NCI-H128 (cell line): ENCODE results near the gene PTCSC3.

ENCODE experiments used
- DNase-seq: peaks from one replicate; lab custom pipeline; 2025; ENCODE audit not compliant: unreplicated experiment; lab: John Stamatoyannopoulos, UW

PTCSC3 gene

DNA sequence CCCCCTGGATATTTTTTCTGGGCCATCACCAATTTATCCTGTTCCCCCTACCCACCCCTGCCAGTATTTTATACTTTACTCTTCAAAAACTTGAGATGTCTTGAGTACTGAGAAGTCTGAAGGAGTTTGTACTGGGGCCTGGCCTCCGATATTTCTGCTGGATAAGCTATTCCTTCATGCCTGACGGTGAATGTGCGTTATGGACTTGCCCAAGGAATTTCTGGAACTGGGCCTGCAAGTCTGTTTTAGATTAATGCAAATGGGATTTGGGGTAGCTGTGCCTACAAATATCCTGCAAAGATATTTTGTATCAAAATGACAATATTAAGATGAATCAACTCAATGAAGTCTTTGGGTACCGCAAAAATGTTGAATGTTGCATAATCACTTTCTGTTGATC, at the start of gene PTCSC3:
TSS of gene PTCSC3 (minus strand) at position 199 of the 400 bp plus-strand sequence.
- no peak for DNase-seq

DNA sequence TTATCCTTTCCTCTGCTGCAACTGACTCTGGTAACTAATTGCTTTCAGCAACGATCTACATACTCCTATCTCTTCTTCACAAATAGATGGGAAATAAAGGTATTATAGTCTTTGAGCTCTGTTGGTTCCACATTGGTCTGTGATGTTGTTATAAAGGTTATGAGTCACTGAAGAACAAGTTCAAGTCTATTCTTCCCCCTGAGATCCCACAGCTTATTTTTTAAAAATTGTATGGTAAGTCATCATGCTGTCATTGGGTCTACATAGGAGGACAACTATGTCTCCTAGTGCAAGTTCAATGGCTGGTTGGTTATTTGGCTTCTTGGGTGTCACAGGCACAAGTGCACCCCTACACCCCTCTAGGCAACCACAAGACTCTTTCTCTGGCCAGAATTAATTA, 49.6 kb upstream of the PTCSC3 start:
- no peak for DNase-seq

DNA sequence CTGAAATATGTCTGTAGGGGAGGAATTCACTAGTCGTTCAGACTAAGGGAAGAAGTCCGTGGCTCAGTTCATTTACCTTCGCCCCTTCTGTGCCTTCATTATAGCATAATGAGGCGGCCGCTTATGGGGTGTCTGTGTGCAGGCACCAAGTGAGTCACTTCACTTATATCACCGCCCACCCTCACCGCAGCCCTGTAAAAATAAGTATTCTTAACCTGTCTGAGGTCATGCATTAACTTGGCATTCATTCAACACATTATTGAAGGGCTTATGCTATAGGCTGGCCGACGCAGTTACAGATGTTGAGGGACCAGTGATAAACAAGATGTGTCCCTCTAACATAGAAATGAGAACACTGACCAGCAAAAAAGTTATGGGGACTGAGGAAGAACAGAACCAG, 47.7 kb upstream of the PTCSC3 start:
- DNase-seq, result no peak

DNA sequence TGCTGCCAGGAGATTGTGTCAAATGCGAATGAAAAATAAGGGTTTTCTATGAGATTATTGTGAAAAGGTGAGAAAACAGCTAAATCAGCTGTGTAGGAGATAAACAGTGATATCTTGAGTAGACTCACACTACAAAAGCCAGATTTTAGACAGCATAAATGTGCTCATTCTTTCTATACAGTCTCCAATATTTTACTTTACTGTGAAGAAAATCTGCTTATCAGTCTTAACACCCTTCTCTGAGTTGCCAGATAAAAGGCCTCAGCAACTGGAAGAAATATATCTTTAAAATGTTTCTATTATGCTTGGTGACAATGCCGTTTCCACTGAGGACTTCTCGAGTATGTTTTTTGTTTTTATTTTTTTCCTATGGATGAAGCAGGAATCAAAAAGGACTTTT, 47.0 kb upstream of the PTCSC3 start:
- DNase-seq, result no peak

DNA sequence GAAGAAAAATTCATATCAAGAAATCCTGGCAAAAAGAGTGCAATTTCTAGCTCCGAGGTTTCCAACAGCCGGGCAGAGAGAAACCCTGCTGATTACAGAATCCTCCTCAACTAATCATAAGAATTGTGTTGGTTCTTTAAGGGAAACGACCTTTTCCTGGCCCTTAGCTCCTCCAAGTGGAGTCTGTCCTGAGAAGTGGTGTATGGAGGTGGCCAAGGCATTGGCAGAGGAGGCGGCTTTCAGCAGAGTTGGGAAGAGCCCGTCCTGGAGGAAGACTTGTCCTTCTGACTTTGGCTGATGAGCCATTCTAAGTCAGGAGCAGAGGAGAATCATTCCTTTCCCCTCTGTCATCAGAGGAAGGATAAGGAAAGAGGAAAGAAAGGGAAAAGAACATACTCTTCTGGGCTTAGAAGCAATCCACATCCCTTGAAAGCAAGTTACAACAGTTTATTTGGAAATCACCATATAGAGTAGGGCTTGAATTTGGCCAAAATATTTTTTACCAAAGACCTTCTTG, 46.5 kb upstream of the PTCSC3 start:
- no peak for DNase-seq

DNA sequence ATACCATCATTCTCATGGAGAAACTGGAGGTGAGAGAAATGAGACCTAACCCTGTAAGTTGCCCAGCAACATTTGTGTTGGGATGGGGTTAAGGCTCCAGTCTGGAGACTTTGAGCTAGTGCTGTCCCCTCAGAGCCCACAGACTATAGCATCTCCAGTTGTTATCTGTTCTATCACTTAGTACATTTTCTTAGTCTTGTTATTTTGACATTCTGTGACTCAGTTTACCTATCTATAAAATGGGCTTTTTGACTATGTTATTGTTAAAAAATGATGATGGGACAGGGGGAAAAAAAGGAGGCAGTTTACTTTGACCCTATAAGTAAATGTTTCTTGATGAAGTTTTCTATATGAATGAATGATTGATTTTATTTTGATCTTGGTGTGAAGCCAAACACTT, 45.8 kb upstream of the PTCSC3 start:
- no peak for DNase-seq

DNA sequence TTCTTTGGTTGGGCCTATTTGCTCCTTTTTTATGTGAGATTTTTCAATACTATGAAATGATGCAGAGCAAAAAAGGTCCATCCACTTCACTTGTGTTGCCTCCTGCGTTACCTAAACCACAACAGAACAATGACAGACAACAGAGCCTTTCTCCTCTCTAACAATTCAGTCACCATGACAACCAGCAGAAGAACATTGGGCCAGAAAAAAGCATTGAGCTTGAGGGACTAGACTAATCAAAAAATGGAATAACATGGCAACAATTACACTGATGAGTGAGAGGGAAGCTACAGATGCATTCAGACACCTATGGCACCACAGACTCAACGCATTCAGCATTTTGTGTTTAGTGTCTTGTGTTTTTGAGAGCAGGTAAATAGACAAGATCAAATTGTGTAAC, 44.6 kb upstream of the PTCSC3 start:
- no peak for DNase-seq

DNA sequence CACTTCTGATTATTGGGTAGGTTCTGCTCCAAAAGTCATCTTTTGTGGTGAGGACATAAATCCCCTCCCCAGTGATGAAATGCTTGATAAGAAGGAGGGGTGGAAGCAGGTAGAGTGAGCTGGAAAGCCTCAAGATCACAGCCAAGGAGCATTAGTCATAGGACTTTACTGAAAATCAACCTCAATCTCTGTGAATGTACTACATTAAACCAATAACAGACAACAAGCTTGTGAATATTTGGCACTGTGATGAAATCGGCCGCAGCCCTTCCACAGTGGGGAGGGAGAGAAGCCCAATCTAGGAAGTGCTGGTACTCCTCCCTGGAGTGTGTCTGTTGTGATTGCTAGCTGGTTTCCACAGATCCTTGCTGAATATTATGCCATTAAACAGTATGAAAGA, 41.2 kb upstream of the PTCSC3 start:
- no peak for DNase-seq

DNA sequence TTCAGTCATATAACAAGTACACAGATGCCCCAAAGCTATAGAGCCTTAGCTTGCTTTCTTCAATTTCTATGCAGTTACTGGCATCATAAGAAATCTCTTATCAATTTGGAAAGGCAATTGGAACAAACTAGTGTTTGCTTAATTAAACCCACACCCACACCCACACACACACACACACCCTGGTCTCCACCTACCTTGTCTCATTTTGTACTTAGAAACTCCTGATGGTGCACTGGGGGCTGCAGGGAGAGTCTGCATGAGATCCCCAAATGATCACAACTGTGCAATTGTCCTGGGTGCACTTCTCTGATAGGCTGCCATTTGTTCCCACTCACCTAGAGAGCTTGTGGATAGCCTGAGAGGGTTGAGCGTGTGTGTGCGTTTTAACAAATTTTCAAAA, 40.5 kb upstream of the PTCSC3 start:
- no peak for DNase-seq

DNA sequence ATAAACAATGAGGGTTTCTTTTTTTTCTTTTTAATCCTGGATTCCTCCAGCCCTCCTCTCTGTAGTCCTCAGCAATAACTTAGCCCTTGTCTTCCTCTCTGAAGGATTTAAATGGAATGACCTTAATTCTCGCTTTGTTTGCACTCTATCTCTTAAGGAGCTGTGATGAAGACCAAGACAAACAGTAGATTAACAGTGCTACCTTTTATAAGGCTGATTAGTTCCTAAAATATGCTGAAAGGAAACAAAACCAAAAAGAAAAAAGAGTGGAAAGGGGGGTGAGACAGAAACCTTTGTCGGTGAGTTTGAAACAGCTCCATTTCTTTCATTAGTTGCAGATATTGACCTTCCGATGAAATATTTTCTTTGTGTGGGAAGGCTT, 38.7 kb upstream of the PTCSC3 start:
- no peak for DNase-seq

DNA sequence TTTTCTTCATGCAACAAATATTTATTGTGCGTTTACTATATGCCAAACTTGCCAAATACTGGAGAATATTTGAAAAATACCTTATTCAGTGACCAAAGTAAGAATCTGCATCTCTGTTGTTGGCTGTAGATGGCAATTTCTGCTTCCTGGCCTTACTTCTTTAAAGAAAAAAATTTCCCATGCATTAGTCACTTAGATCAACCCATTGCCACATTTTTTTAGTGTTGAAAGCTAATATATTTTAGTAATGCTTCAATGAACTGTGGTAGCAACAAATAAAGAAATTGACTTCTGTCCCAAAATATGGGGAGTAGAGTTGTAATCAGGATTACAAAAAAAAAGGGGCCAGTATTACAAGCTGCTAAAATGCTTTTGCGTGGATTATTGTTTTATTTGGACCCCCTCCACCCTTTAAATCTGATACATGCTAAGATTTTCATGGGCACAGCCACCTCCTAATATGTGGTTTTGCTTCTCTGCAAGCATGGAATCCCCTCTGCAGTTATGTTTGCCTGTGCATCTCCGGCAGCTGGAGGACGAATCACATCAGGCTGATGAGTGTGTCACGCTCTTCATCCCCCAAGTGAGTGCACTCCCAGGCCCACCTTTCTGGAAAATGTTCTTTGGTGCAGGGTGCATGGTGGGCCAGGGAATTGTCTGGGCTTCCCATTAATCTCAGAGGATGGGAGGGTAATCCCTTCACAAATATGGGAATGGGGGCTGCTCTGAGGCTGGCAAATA, 38.1 kb upstream of the PTCSC3 start:
- DNase-seq, result no peak

DNA sequence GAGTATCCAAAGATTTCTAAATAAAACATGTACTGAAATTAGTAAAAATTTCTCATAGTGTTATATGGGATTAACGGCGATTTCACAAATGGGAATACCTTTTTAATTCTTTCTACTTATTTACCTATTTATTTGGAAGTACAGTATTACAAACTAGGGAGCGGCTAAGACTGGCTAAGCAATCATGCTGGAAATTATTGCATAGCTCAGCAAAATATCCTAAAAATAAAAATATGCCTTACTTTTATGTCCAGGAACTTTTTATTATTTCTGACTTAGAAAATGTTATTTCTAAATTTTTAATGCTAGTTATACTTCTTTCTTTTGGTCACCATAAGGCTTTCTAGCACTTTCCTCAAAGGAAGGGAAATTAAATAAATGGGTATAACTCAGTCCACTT, 36.5 kb upstream of the PTCSC3 start:
- no peak for DNase-seq

DNA sequence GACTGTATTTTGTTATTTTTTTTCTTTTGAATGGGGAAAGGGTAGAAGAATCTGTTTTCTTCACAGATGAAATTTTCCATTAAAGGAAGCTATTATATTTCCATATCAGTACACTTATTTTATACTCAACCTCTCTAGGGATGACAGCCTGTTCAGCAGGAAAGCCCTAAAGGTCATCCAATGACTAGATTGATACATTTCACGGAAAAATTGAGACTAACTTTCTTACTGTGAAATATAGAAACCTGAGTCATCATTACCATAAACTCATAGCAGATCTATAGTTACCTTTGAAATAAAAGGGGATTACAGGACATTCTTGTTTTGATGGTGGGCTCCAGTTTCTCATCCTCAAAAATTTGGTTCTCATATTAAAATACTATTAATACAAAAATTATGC, 36.1 kb upstream of the PTCSC3 start:
- no peak for DNase-seq

DNA sequence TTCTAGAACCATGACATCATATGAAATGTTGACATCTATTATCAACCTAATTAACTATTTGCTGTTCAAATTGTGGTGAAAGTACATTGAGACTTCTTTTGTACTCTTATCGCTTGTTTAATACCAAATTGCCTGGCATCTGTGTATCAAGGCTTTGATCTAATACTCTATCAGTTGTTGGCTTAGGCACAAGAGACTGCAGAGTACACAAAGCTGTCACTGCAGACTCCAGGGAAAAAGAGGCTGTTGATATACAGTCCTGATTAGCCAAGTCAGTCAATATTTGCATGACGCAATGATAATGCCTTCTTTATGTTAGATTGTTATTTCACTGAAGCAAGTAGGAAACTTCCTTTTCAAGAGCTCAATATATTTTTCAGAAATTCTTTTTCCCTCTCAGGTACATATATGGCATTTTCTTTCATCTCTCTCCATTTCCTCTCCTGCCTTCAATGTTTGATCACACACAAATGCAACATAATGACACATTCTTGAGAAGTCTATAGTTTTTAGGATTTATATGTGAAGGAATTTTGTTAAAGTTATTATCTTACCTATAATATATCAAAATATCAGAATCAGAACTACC, 32.3 kb upstream of the PTCSC3 start:
- no peak for DNase-seq

DNA sequence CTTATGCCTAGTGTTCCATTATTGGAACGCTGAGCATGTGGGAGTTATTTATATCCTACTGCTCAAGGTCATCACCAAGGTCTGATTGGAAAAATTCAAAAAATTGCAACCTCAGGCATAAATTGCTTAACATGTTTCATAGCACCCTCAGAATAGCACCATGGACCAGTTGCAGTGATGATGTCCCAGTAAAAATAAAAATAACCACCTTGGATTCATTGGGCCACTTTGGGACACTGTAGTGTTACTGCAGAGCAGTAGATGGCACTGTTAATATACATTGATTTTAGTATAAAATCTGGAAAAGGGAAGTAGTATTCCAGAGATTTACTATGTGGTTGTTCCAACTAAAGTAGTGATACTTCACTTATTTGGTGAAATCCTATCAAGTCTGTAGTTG, 31.0 kb upstream of the PTCSC3 start:
- no peak for DNase-seq

DNA sequence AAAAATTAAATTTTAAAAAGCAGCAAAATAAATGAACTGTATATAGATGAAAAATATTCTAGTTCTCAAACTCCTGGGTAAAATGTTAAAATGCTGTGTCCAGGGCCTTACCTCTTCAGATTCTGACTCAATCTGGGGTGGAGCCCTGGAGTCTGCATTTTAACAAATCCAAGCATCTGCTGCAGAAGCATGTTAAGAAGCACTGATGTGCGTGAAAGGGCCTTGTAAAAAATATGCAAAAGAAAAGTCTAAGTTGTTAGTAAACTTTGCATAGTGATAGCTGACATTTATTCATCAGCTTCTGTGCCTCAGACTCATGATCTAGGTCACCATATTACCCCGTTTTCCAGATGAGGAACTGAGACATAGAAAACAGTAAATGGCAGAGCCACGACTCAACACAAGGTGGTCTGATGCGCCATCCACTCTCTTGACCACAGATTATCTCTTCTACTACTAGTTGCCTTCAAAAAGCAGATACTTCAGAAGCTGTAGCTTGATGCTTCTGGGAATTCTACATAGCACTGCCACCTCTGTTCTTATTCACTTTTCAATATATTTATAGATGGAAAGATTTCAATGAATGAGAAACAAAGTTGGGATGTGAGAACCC, 28.0 kb upstream of the PTCSC3 start:
- DNase-seq, result no peak

DNA sequence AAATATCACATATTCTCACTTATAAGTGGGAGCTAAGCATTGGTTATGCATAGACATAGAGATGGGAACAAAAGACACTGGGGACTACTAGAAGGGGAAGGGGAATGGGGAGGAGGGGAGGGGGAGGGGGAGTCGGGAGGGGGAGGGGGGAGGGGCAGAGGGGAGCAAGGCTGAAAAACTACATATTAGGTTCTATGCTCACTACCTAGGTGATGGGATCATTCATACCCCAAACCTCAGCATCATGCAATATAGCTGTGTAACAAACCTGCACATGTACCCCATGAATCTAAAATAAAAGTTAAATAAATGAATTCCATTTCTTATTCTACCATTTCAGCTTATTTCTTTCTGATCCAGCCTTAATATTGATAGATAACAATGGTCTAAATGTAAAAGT, 21.9 kb upstream of the PTCSC3 start:
- no peak for DNase-seq

DNA sequence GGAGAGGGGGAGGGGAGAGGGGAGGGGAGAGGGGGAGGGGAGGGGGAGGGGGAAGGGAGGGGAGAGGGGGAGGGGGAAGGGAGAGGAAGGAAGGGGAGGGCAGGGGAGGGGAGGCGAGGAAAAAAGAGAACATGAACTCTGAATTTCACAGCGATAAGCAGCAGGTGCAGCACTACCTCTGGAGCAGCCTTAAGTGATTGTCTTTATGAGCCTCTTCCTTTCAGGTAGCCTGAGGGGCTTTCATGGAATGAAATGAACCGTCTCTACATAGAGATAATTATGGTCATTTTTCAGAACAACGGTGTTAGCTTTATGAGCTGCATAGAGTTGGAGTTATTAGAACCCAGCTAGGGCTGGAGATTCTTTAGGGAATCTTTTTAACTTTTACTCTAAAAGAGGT, 18.1 kb upstream of the PTCSC3 start:
- no peak for DNase-seq

DNA sequence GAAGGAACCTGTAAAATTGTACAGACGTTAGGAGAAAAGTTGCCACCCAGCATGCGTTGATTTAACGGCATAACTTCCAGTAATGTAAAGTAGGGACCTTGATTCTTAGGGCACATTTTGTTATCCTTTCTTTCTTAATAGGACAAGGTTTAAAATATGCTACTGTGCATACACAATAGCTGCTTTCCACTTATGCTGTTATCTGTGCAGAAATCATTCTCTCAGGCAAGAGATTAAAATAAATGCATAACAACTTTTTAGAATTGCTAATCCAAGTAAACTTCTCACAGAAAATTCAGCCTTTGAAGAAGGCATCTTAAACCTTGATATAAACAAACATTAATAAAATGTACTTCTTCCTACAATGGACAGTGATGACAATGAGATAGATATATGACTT, 16.0 kb upstream of the PTCSC3 start:
- DNase-seq, result no peak

DNA sequence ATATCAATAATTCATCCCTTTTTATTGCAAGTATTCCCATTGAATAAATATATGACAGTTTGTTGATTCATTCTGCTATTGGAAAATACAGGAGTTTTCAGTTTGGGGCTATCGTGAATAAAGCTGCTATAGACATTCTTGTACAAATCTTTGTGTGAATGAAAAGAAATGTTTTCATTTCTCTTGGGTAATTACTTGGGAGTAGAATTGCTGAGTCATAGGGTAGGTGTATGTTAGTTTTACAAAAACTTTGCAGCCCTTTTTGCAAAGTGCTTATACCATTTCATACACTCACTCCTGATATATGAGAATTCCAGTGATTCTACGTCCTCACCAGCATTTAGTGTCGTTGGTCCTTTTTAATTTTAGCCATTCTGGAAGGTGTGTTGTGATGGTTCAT, 6.9 kb upstream of the PTCSC3 start:
- DNase-seq, result no peak

DNA sequence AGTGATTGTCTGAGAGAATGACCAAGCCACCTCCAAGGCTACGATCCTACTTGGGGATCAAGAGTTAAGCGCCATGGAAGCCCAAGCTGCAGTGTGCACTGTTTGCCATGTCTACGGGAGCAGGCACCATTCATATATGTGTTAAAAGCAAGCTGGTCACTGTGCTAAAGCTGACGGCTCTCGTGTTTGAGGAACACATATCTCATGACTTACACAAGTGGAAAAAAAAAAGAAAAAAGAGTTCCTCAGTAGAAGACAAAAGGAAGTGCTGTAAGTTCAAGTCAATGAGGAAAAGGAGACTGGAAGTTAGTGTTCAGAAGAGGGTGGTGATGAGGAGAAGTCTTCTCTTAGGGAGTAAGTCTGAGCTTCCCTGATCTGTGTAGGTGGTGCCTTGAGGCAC, 4.9 kb upstream of the PTCSC3 start:
- DNase-seq, result no peak

DNA sequence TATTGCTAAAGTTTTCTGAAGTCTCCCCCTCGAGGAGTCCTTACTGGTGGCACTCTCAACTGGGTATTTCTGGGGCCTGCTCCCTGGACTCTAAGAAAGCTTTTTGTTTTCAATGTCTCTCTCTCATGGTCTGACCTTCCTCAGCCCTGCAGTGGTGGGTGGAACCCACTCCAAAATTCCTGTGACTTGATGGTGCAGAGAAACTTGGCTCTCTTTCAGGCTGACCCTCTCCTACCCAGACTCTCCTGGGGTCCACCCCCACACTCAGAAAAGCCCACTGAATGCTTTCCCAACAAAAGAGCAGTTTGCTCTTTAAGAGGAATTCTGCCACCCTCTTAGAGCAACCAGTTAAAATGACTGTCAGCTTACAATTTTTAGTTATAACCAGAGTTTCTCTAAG, 967 bp upstream of the PTCSC3 start:
- no peak for DNase-seq
